Measurements from ENCODE around the gene KRTAP10-7.
"Not testable (repeated sequence)": the region's sequence is repeated elsewhere in the genome, so short reads cannot be mapped to it uniquely, and the experiment has no call there.

Gene KRTAP10-7

GRCh38 chr21:44617071-44617501 lies 16.7 kb downstream of the KRTAP10-7 start:
- Histone ChIP-seq H3K9ac (ENCODE audit: low read depth, low read length) (no peak overlapping the region), H3K36me3 (ENCODE audit: insufficient read depth, low read length) (no peaks in the 10 kb centered on the region), H3K4me3 (ENCODE audit: low read length) (no peak overlapping the region), H3K4me1 (ENCODE audit: control insufficient read depth, insufficient read depth, low read length) (no peaks in the 10 kb centered on the region), H3K9me3 (replicated peaks; ENCODE audit: low read length) (no peaks in the 10 kb centered on the region), H3K4me2 (ENCODE audit: low read length) (no peak overlapping the region), H3K27me3 (ENCODE audit: control insufficient read depth, insufficient read depth, low read length) (peaks cover 24% of the 10 kb centered on the region)

- no peak overlapping the region for H3K4me3 ChIP-seq (ENCODE audit: low read length)
- H3K4me1 ChIP-seq (ENCODE audit: control insufficient read depth, insufficient read depth, low read length), result no peaks in the 10 kb centered on the region
- no peak overlapping the region for H3K4me2 ChIP-seq (ENCODE audit: low read length)
- peaks cover 6% of the 10 kb centered on the region for H3K9me3 ChIP-seq (replicated peaks; ENCODE audit: low read length)
- no peak overlapping the region for H3K9ac ChIP-seq (ENCODE audit: low read depth, low read length)
- no peaks in the 10 kb centered on the region for H3K36me3 ChIP-seq (ENCODE audit: insufficient read depth, low read length)
- peaks cover 24% of the 10 kb centered on the region for H3K27me3 ChIP-seq (ENCODE audit: control insufficient read depth, insufficient read depth, low read length)
Measured at GRCh38 chr21:44618504-44618903, 18.1 kb downstream of the KRTAP10-7 start.

- Histone ChIP-seq H3K4me3 (ENCODE audit: low read length) (no peak overlapping the region), H3K4me1 (ENCODE audit: control insufficient read depth, insufficient read depth, low read length) (no peaks in the 10 kb centered on the region), H3K4me2 (ENCODE audit: low read length) (no peak overlapping the region), H3K27me3 (ENCODE audit: control insufficient read depth, insufficient read depth, low read length) (peaks cover 24% of the 10 kb centered on the region), H3K9ac (ENCODE audit: low read depth, low read length) (no peak overlapping the region), H3K9me3 (replicated peaks; ENCODE audit: low read length) (peaks cover 6% of the 10 kb centered on the region), H3K36me3 (ENCODE audit: insufficient read depth, low read length) (no peaks in the 10 kb centered on the region)
Measured at GRCh38 chr21:44618909-44619308, 18.5 kb downstream of the KRTAP10-7 start.

GRCh38 chr21:44619886-44620285 lies 19.5 kb downstream of the KRTAP10-7 start:
- Histone ChIP-seq H3K9ac (ENCODE audit: low read depth, low read length) (no peak overlapping the region), H3K4me1 (ENCODE audit: control insufficient read depth, insufficient read depth, low read length) (no peaks in the 10 kb centered on the region), H3K27me3 (ENCODE audit: control insufficient read depth, insufficient read depth, low read length) (peaks cover 24% of the 10 kb centered on the region), H3K36me3 (ENCODE audit: insufficient read depth, low read length) (no peaks in the 10 kb centered on the region), H3K9me3 (replicated peaks; ENCODE audit: low read length) (peaks cover 6% of the 10 kb centered on the region), H3K4me3 (ENCODE audit: low read length) (no peak overlapping the region), H3K4me2 (ENCODE audit: low read length) (no peak overlapping the region)

- H3K9ac ChIP-seq (ENCODE audit: low read depth, low read length), result no peak overlapping the region
- no peaks in the 10 kb centered on the region for H3K36me3 ChIP-seq (ENCODE audit: insufficient read depth, low read length)
- peaks cover 13% of the 10 kb centered on the region for H3K27me3 ChIP-seq (ENCODE audit: control insufficient read depth, insufficient read depth, low read length)
- no peak overlapping the region for H3K4me2 ChIP-seq (ENCODE audit: low read length)
- no peak overlapping the region for H3K4me3 ChIP-seq (ENCODE audit: low read length)
- H3K9me3 ChIP-seq (replicated peaks; ENCODE audit: low read length), result peaks cover 6% of the 10 kb centered on the region
- no peaks in the 10 kb centered on the region for H3K4me1 ChIP-seq (ENCODE audit: control insufficient read depth, insufficient read depth, low read length)
Measured at GRCh38 chr21:44623575-44623974, 23.2 kb downstream of the KRTAP10-7 start.

- Histone ChIP-seq H3K4me2 (ENCODE audit: low read length) (no peak overlapping the region), H3K36me3 (ENCODE audit: insufficient read depth, low read length) (no peaks in the 10 kb centered on the region), H3K9me3 (replicated peaks; ENCODE audit: low read length) (peaks cover 6% of the 10 kb centered on the region), H3K4me1 (ENCODE audit: control insufficient read depth, insufficient read depth, low read length) (no peaks in the 10 kb centered on the region), H3K4me3 (ENCODE audit: low read length) (no peak overlapping the region), H3K9ac (ENCODE audit: low read depth, low read length) (no peak overlapping the region), H3K27me3 (ENCODE audit: control insufficient read depth, insufficient read depth, low read length) (peaks cover 18% of the 10 kb centered on the region)
Measured at GRCh38 chr21:44625756-44626155, 25.4 kb downstream of the KRTAP10-7 start.

GRCh38 chr21:44626262-44626661 lies 25.9 kb downstream of the KRTAP10-7 start:
- H3K9me3 ChIP-seq (replicated peaks; ENCODE audit: low read length), result peaks cover 6% of the 10 kb centered on the region

GRCh38 chr21:44626673-44627143 lies 26.3 kb downstream of the KRTAP10-7 start, which contains the start of gene KRTAP10-9:
KRTAP10-9 (plus strand) TSS chr21:44627093; CDS start chr21:44627172, 79 bp downstream.
- H3K4me1 ChIP-seq (ENCODE audit: control insufficient read depth, insufficient read depth, low read length), result no peaks in the 10 kb centered on the region

More at GRCh38 chr21:44626262-44626661, 25.9 kb downstream of the KRTAP10-7 start:
- no peaks in the 10 kb centered on the region for H3K4me1 ChIP-seq (ENCODE audit: control insufficient read depth, insufficient read depth, low read length)
- no peak overlapping the region for H3K9ac ChIP-seq (ENCODE audit: low read depth, low read length)
- peaks cover 18% of the 10 kb centered on the region for H3K27me3 ChIP-seq (ENCODE audit: control insufficient read depth, insufficient read depth, low read length)
- no peak overlapping the region for H3K4me2 ChIP-seq (ENCODE audit: low read length)
- H3K36me3 ChIP-seq (ENCODE audit: insufficient read depth, low read length), result no peaks in the 10 kb centered on the region
- no peak overlapping the region for H3K4me3 ChIP-seq (ENCODE audit: low read length)

GRCh38 chr21:44627181-44627822 lies 26.9 kb downstream of the KRTAP10-7 start:
- H3K4me1 ChIP-seq (ENCODE audit: control insufficient read depth, insufficient read depth, low read length); H3K36me3 ChIP-seq (ENCODE audit: insufficient read depth, low read length); H3K4me2 ChIP-seq (ENCODE audit: low read length); H3K4me3 ChIP-seq (ENCODE audit: low read length); H3K9ac ChIP-seq (ENCODE audit: low read depth, low read length): not testable (repeated sequence)
- Histone ChIP-seq H3K27me3 (ENCODE audit: control insufficient read depth, insufficient read depth, low read length) (peaks cover 18% of the 10 kb centered on the region), H3K9me3 (replicated peaks; ENCODE audit: low read length) (peaks cover 14% of the 10 kb centered on the region)

More at GRCh38 chr21:44626673-44627143, 26.3 kb downstream of the KRTAP10-7 start, which contains the start of gene KRTAP10-9:
- Histone ChIP-seq H3K27me3 (ENCODE audit: control insufficient read depth, insufficient read depth, low read length) (peaks cover 18% of the 10 kb centered on the region), H3K9me3 (replicated peaks; ENCODE audit: low read length) (peaks cover 8% of the 10 kb centered on the region), H3K9ac (ENCODE audit: low read depth, low read length) (no peak within 1 kb of the TSS), H3K4me3 (ENCODE audit: low read length) (no peak within 1 kb of the TSS), H3K4me2 (ENCODE audit: low read length) (no peak within 1 kb of the TSS), H3K36me3 (ENCODE audit: insufficient read depth, low read length) (no peaks in the 10 kb centered on the region)

GRCh38 chr21:44627831-44628233 lies 27.4 kb downstream of the KRTAP10-7 start:
- not testable (repeated sequence) for H3K9me3 ChIP-seq (replicated peaks; ENCODE audit: low read length); H3K36me3 ChIP-seq (ENCODE audit: insufficient read depth, low read length); H3K4me3 ChIP-seq (ENCODE audit: low read length); H3K4me2 ChIP-seq (ENCODE audit: low read length); H3K9ac ChIP-seq (ENCODE audit: low read depth, low read length); H3K4me1 ChIP-seq (ENCODE audit: control insufficient read depth, insufficient read depth, low read length)
- peaks cover 18% of the 10 kb centered on the region for H3K27me3 ChIP-seq (ENCODE audit: control insufficient read depth, insufficient read depth, low read length)

GRCh38 chr21:44628707-44629391 lies 28.5 kb downstream of the KRTAP10-7 start:
- no peaks in the 10 kb centered on the region for H3K4me1 ChIP-seq (ENCODE audit: control insufficient read depth, insufficient read depth, low read length)
- no peak overlapping the region for H3K9ac ChIP-seq (ENCODE audit: low read depth, low read length)
- H3K9me3 ChIP-seq (replicated peaks; ENCODE audit: low read length), result peaks cover 8% of the 10 kb centered on the region

More at GRCh38 chr21:44628707-44629391, 28.5 kb downstream of the KRTAP10-7 start:
- Histone ChIP-seq H3K4me2 (ENCODE audit: low read length) (no peak overlapping the region), H3K36me3 (ENCODE audit: insufficient read depth, low read length) (no peaks in the 10 kb centered on the region), H3K4me3 (ENCODE audit: low read length) (no peak overlapping the region), H3K27me3 (ENCODE audit: control insufficient read depth, insufficient read depth, low read length) (peaks cover 18% of the 10 kb centered on the region)
